TTC549 (cell line): Measurements from ENCODE around the gene CYTH3.
"Not testable (repeated sequence)": the region's sequence is repeated elsewhere in the genome, so short reads cannot be mapped to it uniquely, and the experiment has no call there.

Source experiments
- FAIRE-seq: peaks from 2 replicates; lab custom pipeline; 2012; peaks lifted over from hg19 to GRCh38; lab: Jason Lieb, UNC

The CYTH3 gene

GRCh38 chr7:6272481-6273323 is at the start of gene CYTH3:
TSS of gene CYTH3 (minus strand) at chr7:6272624. CDS start at chr7:6272507, 117 bp downstream.
- no peak for FAIRE-seq

GRCh38 chr7:6320791-6321190 is 48.4 kb upstream of the CYTH3 start:
- no peak for FAIRE-seq

GRCh38 chr7:6317797-6318438 is 45.5 kb upstream of the CYTH3 start:
- no peak for FAIRE-seq

DNA sequence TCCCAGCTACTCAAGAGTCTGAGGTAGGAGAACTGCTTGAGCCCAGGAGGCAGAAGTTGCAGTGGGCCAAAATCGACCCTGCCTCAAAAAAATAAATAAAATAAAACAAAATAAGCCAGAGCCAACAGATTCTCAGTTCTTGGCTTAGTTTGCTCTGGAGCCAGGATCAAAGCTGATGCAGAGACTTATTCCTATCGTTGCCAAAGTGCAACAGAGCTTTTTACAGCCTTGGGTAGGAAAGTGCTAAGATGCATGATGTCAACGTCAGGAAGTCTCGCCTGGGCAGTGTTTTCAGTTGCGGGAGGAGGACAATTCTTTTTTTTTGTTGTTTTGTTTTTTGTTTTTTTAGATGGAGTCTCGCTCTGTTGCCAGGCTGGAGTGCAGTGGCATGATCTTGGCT is 43.8 kb upstream of the CYTH3 start:
- FAIRE-seq, result no peak

DNA sequence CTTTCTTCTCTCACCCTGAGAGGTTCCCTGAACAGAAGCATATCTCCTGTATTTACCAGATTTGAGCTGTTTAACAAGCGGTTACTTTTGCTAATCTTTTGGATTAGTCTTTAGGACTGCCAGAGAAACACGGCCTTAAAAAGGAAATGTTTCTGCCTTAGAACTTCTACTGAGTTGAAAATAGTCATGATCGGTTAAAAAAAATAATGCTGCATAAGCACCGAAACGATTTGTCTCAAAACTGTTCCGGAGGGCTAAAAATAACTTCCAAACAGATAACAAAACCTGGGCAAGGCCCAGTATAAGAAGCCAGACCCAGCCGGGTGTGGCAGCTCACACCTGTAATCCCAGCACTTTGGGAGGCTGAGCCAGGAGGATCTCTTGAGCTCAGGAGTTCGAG is 43.3 kb upstream of the CYTH3 start:
- no peak for FAIRE-seq

DNA sequence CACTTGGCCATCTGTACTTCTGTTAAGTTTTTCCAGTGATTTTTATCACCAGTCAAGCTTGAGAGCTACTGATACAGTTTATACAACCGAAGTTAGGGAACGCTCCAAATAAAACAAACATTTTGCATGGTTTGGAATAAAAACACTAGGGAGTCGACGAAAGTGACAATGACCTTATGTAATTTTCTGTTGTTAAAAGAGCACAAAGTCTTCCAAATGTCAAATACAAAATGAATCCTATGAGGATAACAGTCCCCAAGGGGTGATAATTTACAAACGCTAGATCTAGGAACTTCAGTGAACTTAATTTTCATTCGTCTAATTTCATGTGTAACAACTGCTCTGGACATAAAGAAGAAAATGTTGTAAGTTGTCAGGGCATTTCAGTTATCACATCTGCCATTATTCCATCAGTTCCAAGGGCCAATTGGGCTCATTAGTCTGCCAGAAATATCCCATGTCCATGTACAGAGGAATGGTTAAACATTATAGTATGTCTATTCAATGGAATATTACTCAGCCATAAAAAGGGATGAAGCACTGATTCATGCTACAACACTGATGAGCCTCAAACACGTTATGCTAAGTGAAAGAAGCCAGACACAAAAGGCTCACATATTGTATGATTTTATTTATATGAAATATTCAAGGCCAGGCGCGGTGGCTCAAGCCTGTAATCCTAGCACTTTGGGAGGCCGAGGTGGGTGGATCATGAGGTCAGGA is 38.0 kb upstream of the CYTH3 start:
- FAIRE-seq, result no peak

GRCh38 chr7:6307762-6308161 is 35.3 kb upstream of the CYTH3 start:
- no peak for FAIRE-seq

DNA sequence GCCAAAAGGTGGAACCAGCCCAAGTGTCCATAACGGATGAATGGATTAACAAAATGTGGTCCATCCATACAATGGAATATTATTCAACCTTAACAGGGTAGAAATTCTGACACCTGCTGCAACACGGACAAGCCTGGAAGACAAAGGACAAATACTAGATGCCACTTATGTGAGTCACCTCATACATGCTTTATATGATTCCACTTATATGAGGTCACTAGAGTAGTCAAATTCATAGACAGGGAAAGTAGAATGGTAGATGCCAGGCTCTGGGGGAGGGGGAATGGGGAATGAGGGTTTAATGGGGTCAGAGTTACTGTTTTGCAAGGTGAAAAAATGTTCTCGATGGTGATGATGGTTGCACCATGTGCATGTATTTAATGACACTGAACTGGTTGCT is 34.0 kb upstream of the CYTH3 start:
- FAIRE-seq, result no peak

DNA sequence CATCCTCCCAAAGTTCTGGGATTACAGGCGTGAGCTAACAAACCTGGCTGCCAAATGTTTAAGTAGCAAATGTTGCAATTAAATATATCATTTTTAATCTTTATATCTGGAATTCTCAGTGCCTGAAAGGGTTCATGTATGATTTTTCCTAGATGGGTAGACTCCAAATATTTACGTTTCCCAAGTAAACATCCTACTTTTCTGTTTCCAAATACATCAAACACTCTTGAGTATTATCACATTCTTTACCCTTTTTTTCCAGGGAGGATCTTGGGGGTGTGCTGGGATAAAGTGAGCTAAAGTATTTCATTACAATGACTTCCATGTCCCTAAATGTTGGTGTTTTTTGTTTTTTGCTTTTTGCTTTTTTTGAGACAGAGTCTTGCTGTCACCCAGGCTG is 32.9 kb upstream of the CYTH3 start:
- FAIRE-seq, result no peak

DNA sequence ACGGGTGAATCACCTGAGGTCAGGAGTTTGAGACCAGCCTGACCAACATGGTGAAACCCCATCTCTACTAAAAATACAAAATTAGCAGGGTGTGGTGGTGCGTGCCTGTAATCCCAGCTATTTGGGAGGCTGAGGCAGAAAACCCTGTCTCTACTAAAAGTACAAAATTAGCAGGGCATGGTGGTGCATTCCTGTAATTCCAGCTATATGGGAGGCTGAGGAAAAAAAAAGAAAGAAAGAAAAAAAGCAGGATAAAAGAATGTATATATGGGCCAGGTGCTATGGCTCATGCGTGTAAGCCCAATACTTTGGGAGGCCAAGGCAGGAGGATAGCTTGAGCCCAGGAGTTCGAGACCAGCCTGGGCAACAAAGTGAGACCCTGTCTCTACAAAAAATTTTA is 29.0 kb upstream of the CYTH3 start:
- FAIRE-seq, result not testable (repeated sequence)

DNA sequence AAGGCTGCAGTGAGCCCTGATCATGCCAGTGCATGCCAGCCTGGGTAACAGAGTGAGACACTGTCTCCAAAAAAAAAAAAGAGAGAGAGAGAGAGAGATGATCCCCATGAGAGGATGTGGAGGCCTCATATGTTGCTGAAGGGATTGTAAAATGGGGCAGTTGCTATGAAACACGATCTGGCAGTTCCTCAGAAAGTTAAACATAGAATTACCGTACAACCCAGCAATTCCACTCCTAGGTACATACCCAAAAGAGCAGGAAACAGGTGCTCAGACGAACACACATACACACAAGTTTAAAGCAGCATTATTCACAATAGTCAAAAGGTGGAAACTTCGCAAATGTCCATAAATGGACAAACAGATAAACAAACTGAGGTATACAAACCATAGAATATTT is 27.4 kb upstream of the CYTH3 start:
- FAIRE-seq, result no peak

GRCh38 chr7:6294839-6295238 is 22.4 kb upstream of the CYTH3 start:
- no peak for FAIRE-seq

DNA sequence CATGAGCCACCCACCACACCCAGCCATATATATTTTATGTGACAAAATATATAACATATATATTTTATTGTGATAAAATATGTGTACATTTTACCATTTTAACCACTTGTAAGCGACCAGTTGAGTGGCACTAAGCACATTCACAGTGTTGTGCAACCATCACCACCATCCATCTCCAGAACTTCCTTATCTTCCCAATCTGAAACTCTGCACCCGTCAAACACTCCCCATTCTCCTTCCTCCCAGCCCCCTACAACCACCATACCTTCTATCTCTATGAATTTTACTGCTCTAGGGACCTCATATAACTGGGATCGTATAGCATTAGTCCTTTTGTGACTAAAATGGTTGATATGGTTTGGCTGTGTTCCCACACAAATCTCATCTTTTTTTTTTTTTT is 20.8 kb upstream of the CYTH3 start:
- no peak for FAIRE-seq

GRCh38 chr7:6291941-6292340 is 19.5 kb upstream of the CYTH3 start:
- not testable (repeated sequence) for FAIRE-seq

- FAIRE-seq, result no peak
Measured at GRCh38 chr7:6291531-6291930, 19.1 kb upstream of the CYTH3 start.

DNA sequence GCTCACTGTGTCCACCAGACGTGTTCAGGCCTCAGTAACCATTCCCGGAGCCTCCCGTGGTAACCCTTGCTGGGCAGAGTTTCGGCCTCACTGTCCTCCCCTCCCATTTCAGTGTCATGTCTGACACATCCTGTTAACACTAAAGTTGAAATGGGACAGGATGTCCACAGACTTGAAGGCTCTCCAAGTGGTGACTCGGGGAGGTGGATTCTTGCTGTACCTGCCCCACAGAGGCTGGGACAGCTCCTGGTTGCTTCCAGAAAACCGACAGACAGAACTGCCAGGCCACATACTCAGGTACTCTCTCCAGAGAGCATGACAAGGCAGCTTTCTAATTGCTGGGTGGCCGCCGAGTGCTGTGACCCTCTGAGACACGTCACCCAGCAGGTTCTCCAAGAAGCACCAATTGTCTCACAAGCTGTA is 17.9 kb upstream of the CYTH3 start:
- no peak for FAIRE-seq

GRCh38 chr7:6288270-6288860 is 15.9 kb upstream of the CYTH3 start:
- no peak for FAIRE-seq

- no peak for FAIRE-seq
Measured at GRCh38 chr7:6286486-6286885, 14.1 kb upstream of the CYTH3 start.

- FAIRE-seq, result no peak
Measured at GRCh38 chr7:6284461-6285360, 12.3 kb upstream of the CYTH3 start.

- FAIRE-seq, result no peak
Measured at GRCh38 chr7:6284055-6284400, 11.6 kb upstream of the CYTH3 start.

DNA sequence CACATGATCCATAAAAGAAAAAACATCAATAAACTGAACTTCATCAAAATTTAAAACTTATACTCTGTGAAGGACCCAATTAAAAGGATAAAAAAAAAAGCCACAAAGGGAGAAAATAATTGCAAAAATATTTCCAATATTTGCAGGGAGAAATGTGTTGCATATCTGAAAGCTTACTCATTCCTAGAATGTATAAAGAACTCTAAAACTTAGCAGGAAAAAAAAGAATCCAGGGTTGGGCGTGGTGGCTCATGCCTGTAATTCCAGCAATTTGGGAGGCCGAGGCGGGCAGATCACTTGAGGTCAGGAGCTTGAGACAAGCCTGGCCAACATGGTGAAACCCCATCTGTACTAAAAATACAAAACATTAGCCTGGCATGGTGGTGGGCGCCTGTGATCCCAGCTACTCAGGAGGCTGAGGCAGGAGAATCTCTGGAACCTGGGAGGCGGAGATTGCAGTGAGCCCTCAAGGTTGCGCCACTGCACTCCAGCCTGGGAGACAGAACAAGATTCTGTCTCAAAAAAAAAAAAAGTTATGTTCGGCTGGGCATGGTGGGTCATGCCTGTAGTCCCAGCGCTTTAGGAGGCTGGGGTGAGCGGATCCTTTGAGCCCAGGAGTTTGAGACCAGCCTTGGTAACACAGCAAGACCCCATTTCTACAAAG is 11.1 kb upstream of the CYTH3 start:
- not testable (repeated sequence) for FAIRE-seq
